ENCODE results near the gene SMPX.

GRCh38 chrX:21662761-21663160 is 95.2 kb downstream of the SMPX start:
- TF ChIP-seq ARNTL (CRISPR knock-in tag; IDR thresholded peaks at IDR 0.05; ENCODE audit: borderline replicate concordance, low read depth) (no peak), ZC3H10 (CRISPR knock-in tag; IDR thresholded peaks at IDR 0.05) (no peak), SNAI2 (CRISPR knock-in tag; IDR thresholded peaks at IDR 0.05) (no peak), RARB (CRISPR knock-in tag; IDR thresholded peaks at IDR 0.05) (no peak), ZFP30 (CRISPR knock-in tag; IDR thresholded peaks at IDR 0.05) (no peak), TCF4 (CRISPR knock-in tag; IDR thresholded peaks at IDR 0.05; ENCODE audit: borderline replicate concordance) (no peak), ZNF8 (CRISPR knock-in tag; IDR thresholded peaks at IDR 0.05) (no peak), BACH2 (CRISPR knock-in tag; IDR thresholded peaks at IDR 0.05; ENCODE audit: borderline replicate concordance) (no peak), ZFP3 (CRISPR knock-in tag; IDR thresholded peaks at IDR 0.05) (no peak), POU6F1 (CRISPR knock-in tag; IDR thresholded peaks at IDR 0.05; ENCODE audit: borderline replicate concordance, low read depth) (no peak), PATZ1 (CRISPR knock-in tag; IDR thresholded peaks at IDR 0.05; ENCODE audit: borderline replicate concordance) (no peak), OSR1 (CRISPR knock-in tag; IDR thresholded peaks at IDR 0.05) (no peak)
- TF ChIP-seq, protein P1, sequence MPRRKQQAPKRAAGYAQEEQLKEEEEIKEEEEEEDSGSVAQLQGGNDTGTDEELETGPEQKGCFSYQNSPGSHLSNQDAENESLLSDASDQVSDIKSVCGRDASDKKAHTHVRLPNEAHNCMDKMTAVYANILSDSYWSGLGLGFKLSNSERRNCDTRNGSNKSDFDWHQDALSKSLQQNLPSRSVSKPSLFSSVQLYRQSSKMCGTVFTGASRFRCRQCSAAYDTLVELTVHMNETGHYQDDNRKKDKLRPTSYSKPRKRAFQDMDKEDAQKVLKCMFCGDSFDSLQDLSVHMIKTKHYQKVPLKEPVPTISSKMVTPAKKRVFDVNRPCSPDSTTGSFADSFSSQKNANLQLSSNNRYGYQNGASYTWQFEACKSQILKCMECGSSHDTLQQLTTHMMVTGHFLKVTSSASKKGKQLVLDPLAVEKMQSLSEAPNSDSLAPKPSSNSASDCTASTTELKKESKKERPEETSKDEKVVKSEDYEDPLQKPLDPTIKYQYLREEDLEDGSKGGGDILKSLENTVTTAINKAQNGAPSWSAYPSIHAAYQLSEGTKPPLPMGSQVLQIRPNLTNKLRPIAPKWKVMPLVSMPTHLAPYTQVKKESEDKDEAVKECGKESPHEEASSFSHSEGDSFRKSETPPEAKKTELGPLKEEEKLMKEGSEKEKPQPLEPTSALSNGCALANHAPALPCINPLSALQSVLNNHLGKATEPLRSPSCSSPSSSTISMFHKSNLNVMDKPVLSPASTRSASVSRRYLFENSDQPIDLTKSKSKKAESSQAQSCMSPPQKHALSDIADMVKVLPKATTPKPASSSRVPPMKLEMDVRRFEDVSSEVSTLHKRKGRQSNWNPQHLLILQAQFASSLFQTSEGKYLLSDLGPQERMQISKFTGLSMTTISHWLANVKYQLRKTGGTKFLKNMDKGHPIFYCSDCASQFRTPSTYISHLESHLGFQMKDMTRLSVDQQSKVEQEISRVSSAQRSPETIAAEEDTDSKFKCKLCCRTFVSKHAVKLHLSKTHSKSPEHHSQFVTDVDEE (CRISPR knock-in tag; IDR thresholded peaks at IDR 0.05) = no peak
